HG03469 (cell line): ENCODE measurements around the gene NXNL1.
"Not testable (repeated sequence)": the region's sequence is repeated elsewhere in the genome, so short reads cannot be mapped to it uniquely, and the experiment has no call there.

Source experiments
- ATAC-seq: cut with Tn5 transposase; IDR thresholded peaks from one replicate; pipeline ENCODE4 v1.9.1; 2021; ENCODE audit warnings: mild to moderate bottlenecking, moderate library complexity, moderate number of reproducible peaks; ENCODE audit not compliant: unreplicated experiment

The NXNL1 gene

GRCh38 chr19:17460372-17461230, at the start of gene NXNL1:
Gene NXNL1, minus strand, starts transcription at chr19:17460926. Its CDS starts 57 bp downstream, at chr19:17460869.
- ATAC-seq, result no peak

GRCh38 chr19:17508558-17508933, 47.8 kb upstream of the NXNL1 start:
- ATAC-seq, result not testable (repeated sequence)

GRCh38 chr19:17506745-17507144, 46.0 kb upstream of the NXNL1 start:
- ATAC-seq, result no peak

GRCh38 chr19:17505223-17505622, 44.5 kb upstream of the NXNL1 start:
- no peak for ATAC-seq

- ATAC-seq, result no peak
Observed at GRCh38 chr19:17504456-17504855, 43.7 kb upstream of the NXNL1 start.

- ATAC-seq, result no peak
Observed at GRCh38 chr19:17504030-17504429, 43.3 kb upstream of the NXNL1 start.

GRCh38 chr19:17503240-17503639, 42.5 kb upstream of the NXNL1 start:
- no peak for ATAC-seq

- no peak for ATAC-seq
Observed at GRCh38 chr19:17500447-17501198, 39.9 kb upstream of the NXNL1 start.

GRCh38 chr19:17499648-17500446, 39.1 kb upstream of the NXNL1 start:
- no peak for ATAC-seq

- not testable (repeated sequence) for ATAC-seq
Observed at GRCh38 chr19:17499025-17499424, 38.3 kb upstream of the NXNL1 start.

- ATAC-seq, result no peak
Observed at GRCh38 chr19:17497149-17497798, 36.5 kb upstream of the NXNL1 start.

GRCh38 chr19:17496337-17496997, 35.7 kb upstream of the NXNL1 start:
- no peak for ATAC-seq

GRCh38 chr19:17495639-17496296, 35.0 kb upstream of the NXNL1 start:
- ATAC-seq, result no peak

GRCh38 chr19:17491287-17491686, 30.6 kb upstream of the NXNL1 start:
- no peak for ATAC-seq

GRCh38 chr19:17490411-17490810, 29.7 kb upstream of the NXNL1 start:
- ATAC-seq, result no peak

GRCh38 chr19:17489392-17490030, 28.8 kb upstream of the NXNL1 start:
- ATAC-seq, result no peak

GRCh38 chr19:17488593-17489391, 28.1 kb upstream of the NXNL1 start:
- ATAC-seq, result no peak
